ENCODE results near the gene CNGB1. TPM values are rescaled to one million over a fixed set of nuclear protein-coding genes. Genes with fewer than 3 reads are reported as not detected.
A peak's percentile ranks its signal among the peaks of the same experiment; 100 is the strongest.
"Not testable (repeated sequence)": the region's sequence is repeated elsewhere in the genome, so short reads cannot be mapped to it uniquely, and the experiment has no call there.

CNGB1 gene
- total RNA-seq, 1 donor from 2014 or later = not detected

- DNase-seq (ENCODE audit: low read depth in 2 of 2) = peak in 1 of 2 donors; percentile 16
Observed at GRCh38 chr16:57906382-57907316, 64.3 kb downstream of the CNGB1 start.

- no peak for DNase-seq (ENCODE audit: low read depth in 2 of 2)
Observed at GRCh38 chr16:57904101-57904500, 66.8 kb downstream of the CNGB1 start.

- DNase-seq (ENCODE audit: low read depth in 2 of 2) = no peak
Observed at GRCh38 chr16:57903656-57904055, 67.3 kb downstream of the CNGB1 start.

- no peak for DNase-seq (ENCODE audit: low read depth in 2 of 2)
Observed at GRCh38 chr16:57901480-57902069, 69.4 kb downstream of the CNGB1 start.

GRCh38 chr16:57900796-57901479, 70.0 kb downstream of the CNGB1 start:
- no peak for DNase-seq (ENCODE audit: low read depth in 2 of 2)

GRCh38 chr16:57899771-57900661, 70.9 kb downstream of the CNGB1 start:
- DNase-seq (ENCODE audit: low read depth in 2 of 2) = peak; percentile 56 to 71

GRCh38 chr16:57898961-57899360, 72.0 kb downstream of the CNGB1 start:
- no peak for DNase-seq (ENCODE audit: low read depth in 2 of 2)

- DNase-seq (ENCODE audit: low read depth in 2 of 2) = no peak
Observed at GRCh38 chr16:57897996-57898395, 72.9 kb downstream of the CNGB1 start.

GRCh38 chr16:57897053-57897784, 73.7 kb downstream of the CNGB1 start:
- no peak for DNase-seq (ENCODE audit: low read depth in 2 of 2)

- DNase-seq (ENCODE audit: low read depth in 2 of 2) = not testable (repeated sequence)
Observed at GRCh38 chr16:57895081-57895547, 75.8 kb downstream of the CNGB1 start.

GRCh38 chr16:57894390-57895080, 76.4 kb downstream of the CNGB1 start:
- DNase-seq (ENCODE audit: low read depth in 2 of 2) = no peak

GRCh38 chr16:57893559-57894389, 77.2 kb downstream of the CNGB1 start:
- DNase-seq (ENCODE audit: low read depth in 2 of 2) = peak; percentile 91 to 97

GRCh38 chr16:57893217-57893558, 77.7 kb downstream of the CNGB1 start:
- DNase-seq (ENCODE audit: low read depth in 2 of 2) = peak in 1 of 2 donors; percentile 7

- DNase-seq (ENCODE audit: low read depth in 2 of 2) = peak; percentile 65 to 76
Observed at GRCh38 chr16:57892447-57893096, 78.4 kb downstream of the CNGB1 start.

GRCh38 chr16:57892041-57892440, 78.9 kb downstream of the CNGB1 start:
- DNase-seq (ENCODE audit: low read depth in 2 of 2) = no peak

- no peak for DNase-seq (ENCODE audit: low read depth in 2 of 2)
Observed at GRCh38 chr16:57890752-57891111, 80.2 kb downstream of the CNGB1 start.

GRCh38 chr16:57889960-57890751, 80.8 kb downstream of the CNGB1 start:
- peak in 1 of 2 donors; percentile 47 for DNase-seq (ENCODE audit: low read depth in 2 of 2)

- DNase-seq (ENCODE audit: low read depth in 2 of 2) = no peak
Observed at GRCh38 chr16:57889522-57889921, 81.4 kb downstream of the CNGB1 start.

All from dermis microvascular lymphatic vessel endothelial cell (primary cell).